Prostate gland (tissue), 2 donors: Measurements from ENCODE around the gene LHCGR.

ENCODE experiments used
- POLR2A ChIP-seq: fragments of 450-650 bp; IDR thresholded peaks from one replicate; pipeline ENCODE4 v1.6.1; 2016; ENCODE audit warnings: antibody characterized with exemption, mild to moderate bottlenecking
- POLR2AphosphoS5 ChIP-seq: sonication (generic); formaldehyde crosslinking; IDR thresholded peaks from one replicate; pipeline ENCODE4 v1.6.1; 2017; ENCODE audit warnings: antibody characterized with exemption
- TF ChIP-seq, protein P1 (sequence below), 4 experiments: fragments of 200-600 bp in 2 of 4; fragments of 450-650 bp in 2 of 4; sonication (generic) in 2 of 4; IDR thresholded peaks; 1 replicate in 3 of 4; 2 replicates in 1 of 4; pipeline ENCODE4 v1.5.1; 2016 to 2019; ENCODE audit warnings: antibody characterized with exemption in 4 of 4, mild to moderate bottlenecking in 2 of 4, moderate library complexity in 2 of 4

DNA sequence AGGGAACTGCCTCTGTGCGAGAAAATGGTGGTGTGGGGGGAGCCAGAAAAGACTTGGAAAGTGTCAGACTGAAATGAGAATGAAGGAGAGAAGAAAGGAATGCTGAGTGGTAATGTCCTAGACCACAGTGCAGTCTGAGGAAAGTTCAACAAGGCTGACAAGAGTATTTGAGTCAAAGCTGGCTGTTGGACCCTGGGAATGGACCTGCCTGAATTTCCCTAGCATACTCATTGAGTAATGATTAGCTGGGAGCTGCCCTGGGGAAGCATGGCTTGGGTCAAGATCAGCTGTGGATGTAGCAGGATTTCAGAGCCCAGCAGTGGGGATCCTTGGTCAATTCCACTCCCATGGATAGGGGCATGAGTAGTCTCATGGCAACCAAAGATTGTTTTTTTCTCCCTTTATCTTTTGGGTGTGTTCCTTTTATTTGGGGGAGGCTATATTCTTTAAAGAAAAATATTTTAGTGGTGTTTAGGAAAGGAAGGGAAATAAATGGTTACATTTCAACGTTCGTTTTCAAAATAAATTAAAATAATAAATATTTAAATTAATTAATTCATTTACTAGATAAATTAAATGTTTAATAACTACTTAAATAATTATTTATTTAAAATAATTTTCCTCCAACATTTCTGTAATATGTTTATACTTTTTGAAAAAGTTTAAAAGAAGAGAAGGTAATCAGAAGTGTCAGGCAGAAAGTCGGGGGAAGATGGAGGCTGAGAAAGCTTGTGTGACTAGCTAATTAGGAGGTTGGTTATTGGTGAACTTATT, 15.9 kb upstream of the LHCGR start:
- TF ChIP-seq, protein P1, sequence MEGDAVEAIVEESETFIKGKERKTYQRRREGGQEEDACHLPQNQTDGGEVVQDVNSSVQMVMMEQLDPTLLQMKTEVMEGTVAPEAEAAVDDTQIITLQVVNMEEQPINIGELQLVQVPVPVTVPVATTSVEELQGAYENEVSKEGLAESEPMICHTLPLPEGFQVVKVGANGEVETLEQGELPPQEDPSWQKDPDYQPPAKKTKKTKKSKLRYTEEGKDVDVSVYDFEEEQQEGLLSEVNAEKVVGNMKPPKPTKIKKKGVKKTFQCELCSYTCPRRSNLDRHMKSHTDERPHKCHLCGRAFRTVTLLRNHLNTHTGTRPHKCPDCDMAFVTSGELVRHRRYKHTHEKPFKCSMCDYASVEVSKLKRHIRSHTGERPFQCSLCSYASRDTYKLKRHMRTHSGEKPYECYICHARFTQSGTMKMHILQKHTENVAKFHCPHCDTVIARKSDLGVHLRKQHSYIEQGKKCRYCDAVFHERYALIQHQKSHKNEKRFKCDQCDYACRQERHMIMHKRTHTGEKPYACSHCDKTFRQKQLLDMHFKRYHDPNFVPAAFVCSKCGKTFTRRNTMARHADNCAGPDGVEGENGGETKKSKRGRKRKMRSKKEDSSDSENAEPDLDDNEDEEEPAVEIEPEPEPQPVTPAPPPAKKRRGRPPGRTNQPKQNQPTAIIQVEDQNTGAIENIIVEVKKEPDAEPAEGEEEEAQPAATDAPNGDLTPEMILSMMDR (IDR thresholded peaks at IDR 0.05) = no peak
- TF ChIP-seq POLR2A = no peak
- no peak for TF ChIP-seq POLR2AphosphoS5
